GM19238 (cell line): ENCODE results near the gene CCDC186.
A peak's percentile ranks its signal among the peaks of the same experiment; 100 is the strongest.
"Not testable (repeated sequence)": the region's sequence is repeated elsewhere in the genome, so short reads cannot be mapped to it uniquely, and the experiment has no call there.

Source experiments
- DNase-seq: peaks from one replicate; pipeline ENCODE4 v3.0.0; 2011; ENCODE audit warnings: low spot score; ENCODE audit not compliant: insufficient read length

Gene CCDC186

GRCh38 chr10:114174695-114175188 is 739 bp upstream of the CCDC186 start:
- DNase-seq = no peak

DNA sequence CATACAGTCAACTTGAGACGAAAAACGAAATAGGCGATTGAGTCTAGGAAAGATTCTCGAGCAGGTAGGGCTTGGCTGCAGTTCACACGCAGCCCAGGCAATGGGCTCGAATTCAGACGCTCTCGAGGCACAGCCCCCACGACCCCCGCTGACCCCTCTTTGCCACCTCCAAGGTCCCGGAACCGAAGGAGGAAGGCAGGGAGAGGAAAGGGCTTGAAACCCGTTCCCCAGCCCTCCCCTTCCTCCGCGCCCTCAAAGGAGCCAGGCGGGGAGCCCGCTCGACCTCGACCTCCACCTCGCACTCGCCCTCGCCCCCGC is 441 bp downstream of the CCDC186 start:
- peak; percentile 9 for DNase-seq

- DNase-seq = no peak
These were observed 1.0 kb downstream of the CCDC186 start for GRCh38 chr10:114172776-114173602.

DNA sequence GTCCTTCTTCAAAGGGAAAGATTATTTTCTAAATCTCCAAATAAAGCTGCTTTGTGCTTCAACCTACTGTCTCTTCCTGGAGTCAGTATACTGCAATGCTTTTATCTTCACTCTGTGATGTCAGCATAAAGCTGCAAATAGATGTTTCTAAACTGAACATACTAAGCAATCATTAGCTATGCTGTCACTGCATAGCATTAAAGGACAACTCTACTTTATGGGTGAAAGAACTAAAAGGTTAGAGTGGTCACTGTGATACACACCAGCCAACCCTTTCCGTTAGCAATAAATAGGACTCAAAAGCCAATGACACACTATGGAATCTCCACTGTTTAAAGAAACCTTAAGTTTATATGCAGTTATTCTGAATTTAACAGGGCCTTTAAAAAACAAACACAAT is 1.8 kb downstream of the CCDC186 start:
- DNase-seq = no peak

GRCh38 chr10:114168450-114169009 is 5.5 kb downstream of the CCDC186 start:
- DNase-seq = no peak

GRCh38 chr10:114167985-114168384 is 6.0 kb downstream of the CCDC186 start:
- no peak for DNase-seq

DNA sequence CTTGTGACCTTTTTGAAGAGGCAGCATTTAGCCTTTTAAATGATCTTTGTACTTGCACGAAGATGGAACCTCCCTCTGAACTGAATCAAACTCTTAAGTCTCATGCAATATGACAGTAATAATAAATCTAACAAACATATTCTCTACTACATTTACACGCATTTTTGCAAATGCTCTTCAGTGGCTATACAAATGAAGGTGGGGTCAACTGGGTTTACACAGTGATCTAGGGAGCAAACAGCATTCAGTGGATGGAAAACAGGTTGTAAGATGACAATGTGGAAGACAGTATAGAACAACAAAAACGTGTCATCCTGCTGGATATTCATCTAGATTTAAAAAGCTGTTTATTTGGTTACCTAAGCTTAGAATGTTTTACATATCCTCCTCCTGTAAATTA is 7.5 kb downstream of the CCDC186 start:
- DNase-seq = no peak

GRCh38 chr10:114166043-114166442 is 8.0 kb downstream of the CCDC186 start:
- no peak for DNase-seq

DNA sequence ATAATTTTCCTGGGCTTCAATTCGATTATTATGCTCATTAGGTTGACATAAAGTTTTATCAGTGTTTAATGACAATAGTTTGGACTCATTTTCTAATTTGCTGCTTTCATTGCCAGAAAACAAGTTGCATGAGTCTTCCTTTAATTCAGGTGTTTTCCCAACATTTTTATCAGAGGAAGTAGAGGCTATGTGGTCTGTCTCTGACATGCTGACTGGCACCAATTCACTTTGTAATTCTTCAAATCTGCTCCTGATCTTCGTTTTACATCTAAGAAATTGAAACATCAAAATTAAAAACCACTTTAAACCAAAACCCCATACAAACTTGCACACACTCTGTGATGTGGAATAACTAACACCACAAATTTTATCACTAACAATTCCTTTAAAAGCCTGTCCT is 10.9 kb downstream of the CCDC186 start:
- DNase-seq = no peak

- no peak for DNase-seq
These were observed 16.1 kb downstream of the CCDC186 start for GRCh38 chr10:114157912-114158311.

DNA sequence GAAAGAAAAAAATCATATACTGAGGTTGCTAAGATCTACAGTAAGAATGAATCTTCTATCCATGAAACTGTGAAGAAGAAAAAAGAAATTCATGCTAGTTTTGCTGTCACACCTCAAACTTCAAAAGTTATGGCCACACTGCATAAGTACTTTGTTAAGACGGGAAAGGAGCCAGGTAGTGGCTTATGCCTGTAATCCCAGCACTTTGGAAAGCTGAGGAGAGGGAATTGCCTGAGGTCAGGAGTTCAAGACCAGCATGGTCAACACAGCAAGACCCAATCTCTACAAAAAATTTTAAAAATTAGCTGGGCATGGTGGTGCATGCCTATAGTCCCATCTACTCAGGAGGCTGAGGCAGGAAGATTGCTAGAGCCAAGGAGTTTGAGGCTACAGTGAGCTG is 22.1 kb downstream of the CCDC186 start:
- no peak for DNase-seq

- DNase-seq = no peak
These were observed 22.5 kb downstream of the CCDC186 start for GRCh38 chr10:114151486-114151885.

GRCh38 chr10:114149476-114149875 is 24.5 kb downstream of the CCDC186 start:
- DNase-seq = not testable (repeated sequence)

DNA sequence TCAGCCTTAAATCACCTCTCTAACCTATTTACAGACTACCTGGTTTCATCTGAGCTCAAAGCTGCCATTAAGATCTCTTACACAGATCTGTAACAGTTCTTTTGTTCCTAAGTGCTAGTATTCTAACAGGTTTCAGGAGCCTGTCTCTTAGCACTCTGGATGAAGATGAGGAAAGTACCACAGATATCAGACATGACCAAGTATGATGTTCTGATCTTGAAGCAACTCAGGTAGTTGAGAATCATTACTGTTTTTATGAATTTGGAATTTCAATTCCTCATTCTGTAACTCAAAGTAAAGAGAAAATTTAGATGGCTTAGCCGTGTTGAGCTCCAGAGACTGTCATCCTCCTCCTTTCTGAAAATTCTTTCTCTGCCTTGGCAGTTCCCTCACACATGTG is 30.8 kb downstream of the CCDC186 start:
- DNase-seq = no peak

GRCh38 chr10:114142018-114142417 is 32.0 kb downstream of the CCDC186 start:
- no peak for DNase-seq

DNA sequence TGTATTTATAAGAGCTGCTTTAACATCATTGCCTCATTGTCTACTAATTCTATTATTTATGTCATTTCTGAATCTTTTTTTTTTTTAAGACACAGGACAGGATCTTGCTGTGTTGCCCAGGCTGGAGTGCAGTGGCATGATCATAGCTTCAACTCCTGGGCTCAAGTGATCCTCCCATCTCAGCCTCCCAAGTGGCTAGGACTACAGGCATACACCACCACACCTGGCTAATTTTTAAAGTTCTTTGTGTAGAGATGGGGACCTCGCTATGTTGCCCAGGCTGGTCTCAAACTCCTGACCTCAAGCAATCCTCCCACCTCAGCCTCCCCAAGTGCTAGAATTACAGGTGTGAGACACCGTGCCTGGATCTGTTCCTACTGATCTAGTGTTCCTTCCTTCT is 33.2 kb downstream of the CCDC186 start:
- not testable (repeated sequence) for DNase-seq

- no peak for DNase-seq
These were observed 34.0 kb downstream of the CCDC186 start for GRCh38 chr10:114140036-114140435.

DNA sequence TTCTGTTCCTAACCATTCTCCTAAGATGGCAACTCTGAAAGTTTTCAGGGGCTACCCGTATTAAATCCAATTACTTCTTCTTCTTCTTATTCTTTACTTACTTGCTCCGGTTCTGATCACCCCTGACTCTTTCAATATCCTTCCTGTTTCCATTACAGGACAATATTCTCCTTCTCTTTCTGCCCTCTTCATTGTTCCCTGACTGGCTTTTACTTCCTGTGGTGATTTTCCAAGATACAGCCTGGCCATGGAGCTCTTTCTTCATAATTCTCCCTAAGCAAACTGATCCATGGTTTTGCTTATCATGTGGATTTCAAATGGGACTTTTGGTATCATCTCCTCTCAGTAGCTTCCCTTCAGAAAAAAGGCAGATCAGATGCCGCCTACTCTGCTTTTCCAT is 35.4 kb downstream of the CCDC186 start:
- DNase-seq = no peak

DNA sequence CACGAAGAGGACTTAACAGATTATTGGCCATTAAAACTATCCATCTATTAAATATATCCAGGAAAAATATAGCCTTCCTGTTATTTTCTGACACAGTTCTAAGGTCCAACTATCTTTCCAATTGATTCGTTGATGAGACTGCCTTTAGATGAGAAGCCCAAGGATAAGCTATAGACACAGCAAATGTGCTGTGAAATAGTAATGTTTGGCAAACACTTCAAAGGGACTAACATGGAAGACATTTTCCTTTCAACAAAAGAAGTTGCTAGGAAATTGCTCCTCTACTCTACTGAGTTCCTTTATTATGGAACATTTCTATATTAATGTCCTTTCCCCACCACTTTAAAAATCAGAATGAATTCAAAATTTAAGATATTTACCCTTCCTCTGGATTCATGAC is 38.5 kb downstream of the CCDC186 start:
- DNase-seq = no peak

DNA sequence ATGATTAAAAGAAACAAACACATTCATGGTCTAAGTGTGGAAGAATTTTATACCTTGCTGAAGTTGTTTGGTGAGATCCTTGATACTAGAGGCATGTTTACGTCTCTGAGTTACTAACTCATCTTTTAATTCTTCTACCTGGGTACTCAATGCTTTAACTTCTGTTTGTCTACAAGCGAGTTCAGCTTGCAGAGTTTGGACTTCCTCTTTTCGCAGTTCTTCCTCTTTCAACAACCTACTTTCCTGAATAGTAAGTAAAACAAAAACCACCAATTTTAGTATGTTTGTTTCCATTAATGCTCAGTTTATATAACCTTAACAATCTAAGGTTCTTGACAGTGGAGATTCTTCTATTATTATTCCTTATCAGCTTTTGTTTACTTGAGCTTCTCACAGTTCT is 42.9 kb downstream of the CCDC186 start:
- DNase-seq = peak; percentile 9

- DNase-seq = no peak
These were observed 53.0 kb downstream of the CCDC186 start for GRCh38 chr10:114121031-114121430.

DNA sequence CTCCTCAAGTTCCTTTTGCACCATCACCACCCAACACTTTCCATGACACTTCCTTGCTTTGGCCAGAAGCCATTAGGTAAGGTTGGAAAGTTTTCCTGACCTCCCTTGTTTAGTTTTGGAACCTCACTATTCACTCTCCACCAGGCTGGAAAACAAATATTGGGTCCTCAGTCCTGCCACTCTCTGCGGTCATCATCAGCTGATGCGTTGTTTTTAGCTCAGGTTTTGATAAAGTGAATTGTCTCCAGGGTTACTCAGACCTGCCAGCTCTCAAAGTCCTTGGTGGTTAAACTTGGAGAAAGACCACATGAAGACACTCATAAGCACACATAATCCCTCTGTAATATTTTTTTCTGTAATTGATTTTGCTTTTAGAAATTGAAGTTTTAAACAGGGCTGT is 55.5 kb downstream of the CCDC186 start:
- no peak for DNase-seq

DNA sequence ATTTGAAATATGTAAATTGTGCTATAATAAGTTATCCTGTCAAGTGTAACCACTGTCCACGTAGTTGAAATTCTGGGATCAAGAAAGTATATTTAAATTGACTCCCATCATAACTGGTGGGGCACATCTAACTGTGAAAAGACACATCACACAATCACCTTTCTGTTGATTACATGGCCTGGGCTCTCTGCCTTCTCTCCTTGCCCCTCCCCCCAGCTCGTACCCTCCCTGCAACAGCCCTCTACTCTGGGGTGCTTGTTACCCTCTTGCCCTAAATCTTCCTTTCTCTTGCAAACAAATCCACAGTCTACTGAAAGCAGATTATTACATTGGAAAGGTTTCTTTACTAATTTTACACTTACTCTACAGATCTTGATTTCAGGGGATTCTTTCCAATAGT is 56.3 kb downstream of the CCDC186 start:
- no peak for DNase-seq
